Fibroblast of lung (primary cell): ENCODE data around the gene PIEZO2. TPM values are rescaled to one million over a fixed set of nuclear protein-coding genes. Genes with fewer than 3 reads are reported as not detected.

Experiments used
- DNase-seq, 2 donors: peaks; one replicate each; pipeline versions ENCODE4 v3.0.0 to v3.0.0-alpha.2; 2010; ENCODE audit warnings: low read depth in 2 of 2
- H2AFZ ChIP-seq: 2 replicates; pipeline ENCODE4 v1.5.1; 2012; ENCODE audit warnings: low read length, control low read depth, inconsistent platforms
- H3K27ac ChIP-seq: 2 replicates; pipeline ENCODE4 v1.5.1; 2011; ENCODE audit warnings: low read length, control low read depth; ENCODE audit not compliant: insufficient read depth
- H3K27me3 ChIP-seq: 2 replicates; pipeline ENCODE4 v1.5.1; 2011; ENCODE audit warnings: mild to moderate bottlenecking, low read length; ENCODE audit not compliant: control insufficient read depth, insufficient read depth
- H3K36me3 ChIP-seq: 2 replicates; pipeline ENCODE4 v1.5.1; 2011; ENCODE audit warnings: low read length; ENCODE audit not compliant: control insufficient read depth, insufficient read depth
- H3K4me1 ChIP-seq: 2 replicates; pipeline ENCODE4 v1.5.1; 2011; ENCODE audit warnings: low read length; ENCODE audit not compliant: control insufficient read depth, insufficient read depth; ENCODE audit errors: extremely low read depth
- H3K4me2 ChIP-seq: 2 replicates; pipeline ENCODE4 v1.5.1; 2011; ENCODE audit warnings: low read length, control low read depth; ENCODE audit not compliant: insufficient read depth; ENCODE audit errors: extremely low read depth
- H3K4me3 ChIP-seq, 4 experiments: fragments of 200-600 bp in 1 of 4; sonication (generic) in 1 of 4; replicated peaks in 1 of 4; 2 replicates each; pipeline ENCODE4 v1.5.1; 2011 to 2016; ENCODE audit warnings: low read length in 4 of 4, low read depth in 3 of 4, mild to moderate bottlenecking in 3 of 4, control low read depth in 2 of 4, inconsistent platforms in 1 of 4, mixed read lengths in 1 of 4; ENCODE audit not compliant: insufficient read depth in 1 of 4; ENCODE audit errors: control extremely low read depth in 1 of 4
- H3K79me2 ChIP-seq: 2 replicates; pipeline ENCODE4 v1.5.1; 2012; ENCODE audit warnings: mild to moderate bottlenecking, low read length, inconsistent platforms; ENCODE audit not compliant: control insufficient read depth, insufficient read depth
- H3K9ac ChIP-seq: 2 replicates; pipeline ENCODE4 v1.5.1; 2011; ENCODE audit warnings: mild to moderate bottlenecking, low read length, control low read depth; ENCODE audit not compliant: insufficient read depth
- H3K9me3 ChIP-seq: 2 replicates; pipeline ENCODE4 v1.5.1; 2012; ENCODE audit warnings: low read depth, low read length; ENCODE audit not compliant: control insufficient read depth, insufficient read depth
- H4K20me1 ChIP-seq: 2 replicates; pipeline ENCODE4 v1.5.1; 2011; ENCODE audit warnings: low read length; ENCODE audit not compliant: control insufficient read depth, insufficient read depth; ENCODE audit errors: extremely low read depth
- CTCF ChIP-seq, 2 donors: IDR thresholded peaks in 1 of 2; conservative IDR thresholded peaks in 1 of 2; 1 replicate in 1 of 2; 2 replicates in 1 of 2; pipeline ENCODE4 v1.5.1; 2011 to 2012; ENCODE audit warnings: low read length in 2 of 2, control low read depth in 1 of 2, inconsistent platforms in 1 of 2, low read depth in 1 of 2, mild to moderate bottlenecking in 1 of 2
- EZH2 ChIP-seq: IDR thresholded peaks from 2 replicates; pipeline ENCODE4 v1.5.1; 2012; ENCODE audit warnings: low read length, control low read depth, mild to moderate bottlenecking; ENCODE audit errors: missing control alignments
- polyA plus RNA-seq, 2 donors: library from polyadenylated mRNA; depleted of rRNA in 1 of 2; stranded (reverse) in 1 of 2; unstranded in 1 of 2; fragments of >200 nt; gene quantifications; 2 replicates each; pipeline ENCODE4 v1.2.1, GENCODE V29; 2011 to 2012; ENCODE audit warnings: missing spikeins in 1 of 2
- total RNA-seq: library from RNA; depleted of rRNA; stranded (reverse); fragments of >200 nt; gene quantifications from 2 replicates; pipeline ENCODE4 v1.2.1, GENCODE V29; 2014

PIEZO2 gene
- total and polyA plus RNA-seq, 2 donors (not counting 1 experiment from before 2014, with no cell fraction given), result 1.2 to 6.6 TPM

- H3K27ac ChIP-seq, result no peak overlapping the region
- TF ChIP-seq CTCF (conservative IDR thresholded peaks at IDR 0.05 in 1 of 2, IDR thresholded peaks at IDR 0.05 in 1 of 2; ENCODE audit: low read depth in 1 of 2, low read length in 2 of 2), result no peak
- no peak for TF ChIP-seq EZH2
Measured at GRCh38 chr18:10979411-10979810, 170.0 kb downstream of the PIEZO2 start.

GRCh38 chr18:10977042-10977441 is 172.3 kb downstream of the PIEZO2 start:
- no peaks in the 10 kb centered on the region for H3K27me3 ChIP-seq
- H3K4me2 ChIP-seq, result no peak overlapping the region
- no peak for TF ChIP-seq CTCF (conservative IDR thresholded peaks at IDR 0.05 in 1 of 2, IDR thresholded peaks at IDR 0.05 in 1 of 2; ENCODE audit: low read depth in 1 of 2, low read length in 2 of 2)
- TF ChIP-seq EZH2, result no peak
- no peak overlapping the region for H3K9ac ChIP-seq
- no peaks in the 10 kb centered on the region for H3K79me2 ChIP-seq
- no peak overlapping the region for H3K4me3 ChIP-seq
- no peaks in the 10 kb centered on the region for H3K9me3 ChIP-seq
- no peak overlapping the region for H2AFZ ChIP-seq
- DNase-seq, result no peak
- no peaks in the 10 kb centered on the region for H3K36me3 ChIP-seq
- H4K20me1 ChIP-seq, result no peaks in the 10 kb centered on the region
- no peaks in the 10 kb centered on the region for H3K4me1 ChIP-seq
- H3K27ac ChIP-seq, result no peak overlapping the region

More at GRCh38 chr18:10979411-10979810, 170.0 kb downstream of the PIEZO2 start:
- no peak overlapping the region for H3K4me2 ChIP-seq
- no peaks in the 10 kb centered on the region for H3K79me2 ChIP-seq
- no peaks in the 10 kb centered on the region for H4K20me1 ChIP-seq
- no peaks in the 10 kb centered on the region for H3K4me1 ChIP-seq
- no peak overlapping the region for H3K4me3 ChIP-seq
- DNase-seq, result no peak
- no peaks in the 10 kb centered on the region for H3K27me3 ChIP-seq
- no peak overlapping the region for H2AFZ ChIP-seq
- no peak overlapping the region for H3K9ac ChIP-seq
- no peaks in the 10 kb centered on the region for H3K36me3 ChIP-seq
- no peaks in the 10 kb centered on the region for H3K9me3 ChIP-seq

GRCh38 chr18:10973567-10974203 is 175.7 kb downstream of the PIEZO2 start:
- Histone ChIP-seq H2AFZ (no peak overlapping the region), H3K9me3 (no peaks in the 10 kb centered on the region), H3K27ac (no peak overlapping the region), H3K4me3 (no peak overlapping the region), H4K20me1 (no peaks in the 10 kb centered on the region), H3K27me3 (no peaks in the 10 kb centered on the region), H3K79me2 (no peaks in the 10 kb centered on the region), H3K4me2 (no peak overlapping the region), H3K36me3 (no peaks in the 10 kb centered on the region), H3K4me1 (no peaks in the 10 kb centered on the region), H3K9ac (no peak overlapping the region)
- no peak for TF ChIP-seq EZH2
- no peak for TF ChIP-seq CTCF (conservative IDR thresholded peaks at IDR 0.05 in 1 of 2, IDR thresholded peaks at IDR 0.05 in 1 of 2; ENCODE audit: low read depth in 1 of 2, low read length in 2 of 2)
- DNase-seq, result peak; percentile 47 to 49
